GM19351 (cell line): ENCODE results near the gene ARHGAP9.
"Not testable (repeated sequence)": the region's sequence is repeated elsewhere in the genome, so short reads cannot be mapped to it uniquely, and the experiment has no call there.

Experiments used
- ATAC-seq: cut with Tn5 transposase; IDR thresholded peaks from one replicate; pipeline ENCODE4 v1.9.1; 2021; ENCODE audit warnings: mild to moderate bottlenecking, moderate library complexity; ENCODE audit not compliant: unreplicated experiment

Gene ARHGAP9

GRCh38 chr12:57517718-57518117 lies 38.1 kb upstream of the ARHGAP9 start:
- not testable (repeated sequence) for ATAC-seq

DNA sequence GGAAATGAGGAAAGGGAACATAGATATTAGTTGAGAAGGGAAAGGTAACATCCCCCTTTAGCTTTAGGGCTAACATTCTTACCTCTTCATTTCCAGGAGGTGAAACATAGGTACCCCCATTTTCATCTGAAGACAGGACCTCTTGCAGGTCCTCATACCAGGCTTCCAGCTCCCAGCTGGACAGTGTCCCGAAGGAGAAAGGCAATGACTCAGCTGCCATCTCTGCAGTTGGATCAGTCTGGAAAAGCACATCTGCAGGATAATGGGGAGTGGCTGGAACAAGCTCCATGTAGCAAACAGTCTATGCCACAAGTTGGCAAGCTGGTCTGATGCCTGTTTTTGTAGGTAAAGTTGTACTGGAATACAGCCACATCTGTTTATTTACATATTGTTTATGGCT lies 37.5 kb upstream of the ARHGAP9 start:
- no peak for ATAC-seq

DNA sequence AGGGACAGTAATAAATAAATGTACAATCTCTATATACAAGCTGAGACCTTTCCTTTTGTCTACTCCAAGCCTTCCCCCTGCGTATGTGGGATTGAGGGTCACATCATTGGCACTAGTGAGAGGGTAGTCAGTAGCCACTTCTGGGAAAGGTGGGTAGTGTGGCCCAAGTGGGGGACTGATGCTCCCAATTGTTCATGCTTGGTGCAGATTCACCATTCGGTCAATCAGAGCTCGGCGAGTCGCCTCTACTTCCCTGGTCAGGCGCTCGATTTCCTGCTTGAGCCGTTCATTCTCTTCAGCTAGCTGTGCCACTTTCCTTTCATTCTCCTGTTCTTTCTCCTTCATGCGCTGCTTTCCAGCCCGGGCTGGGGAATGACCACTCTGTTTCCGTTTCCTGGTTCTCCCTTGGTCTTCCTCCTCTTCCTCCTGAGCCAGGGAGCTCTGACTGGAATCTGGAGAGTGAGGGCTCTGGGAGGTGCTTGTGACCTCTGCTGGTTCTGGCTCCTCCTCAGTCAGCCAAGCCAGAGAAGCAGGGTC lies 37.0 kb upstream of the ARHGAP9 start:
- ATAC-seq: no peak

- ATAC-seq: no peak
Measured at GRCh38 chr12:57515934-57516541, 36.4 kb upstream of the ARHGAP9 start.

DNA sequence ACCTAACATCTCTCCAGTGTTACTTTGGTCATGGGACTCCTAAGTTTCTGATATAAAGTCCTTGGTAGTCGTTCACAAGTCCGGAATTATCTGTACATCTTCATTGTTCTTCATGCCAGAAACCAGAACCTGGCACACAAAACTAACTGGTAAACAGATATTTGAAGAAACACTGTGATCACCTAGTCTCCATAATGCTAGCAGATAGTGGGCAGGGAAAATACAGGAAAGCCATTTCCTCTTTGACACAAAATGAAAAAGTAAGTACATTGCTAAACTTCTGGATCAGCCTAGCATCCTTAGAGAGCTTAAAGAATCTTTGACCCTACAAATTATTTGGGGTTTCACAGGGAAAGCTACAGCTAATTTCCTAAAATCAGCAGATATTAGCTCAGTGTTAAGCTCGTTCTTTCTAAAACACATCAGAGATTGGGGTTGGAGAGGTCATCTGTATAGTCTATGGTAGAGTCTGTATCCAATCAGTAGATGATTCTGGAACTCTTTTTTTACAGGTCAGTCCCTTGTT lies 35.8 kb upstream of the ARHGAP9 start:
- no peak for ATAC-seq

DNA sequence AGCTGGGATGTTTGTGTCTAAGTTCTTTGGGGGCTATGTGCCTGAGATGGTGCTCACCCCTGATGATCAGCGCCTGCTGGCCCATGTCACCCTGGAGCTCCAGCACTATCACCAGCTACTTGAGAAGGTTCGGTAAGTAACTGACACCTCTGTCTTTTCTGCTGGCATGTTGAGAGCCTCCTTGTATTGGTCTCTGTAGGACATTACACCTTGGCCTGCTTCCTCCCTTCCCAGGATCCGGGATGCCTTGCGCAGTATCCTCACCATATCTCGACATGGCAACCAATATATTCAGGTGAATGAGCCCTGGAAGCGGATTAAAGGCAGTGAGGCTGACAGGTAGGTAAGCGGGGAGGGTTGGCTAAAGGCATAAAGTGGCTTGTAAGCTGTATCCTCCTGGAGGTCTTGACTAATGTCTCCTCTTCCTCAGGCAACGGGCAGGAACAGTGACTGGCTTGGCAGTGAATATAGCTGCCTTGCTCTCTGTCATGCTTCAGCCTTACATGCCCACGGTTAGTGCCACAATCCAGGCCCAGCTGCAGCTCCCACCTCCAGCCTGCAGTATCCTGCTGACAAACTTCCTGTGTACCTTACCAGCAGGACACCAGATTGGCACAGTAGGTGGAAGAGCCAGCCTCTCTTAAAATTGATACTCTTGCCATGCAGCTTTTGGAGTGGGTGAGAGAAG lies 35.2 kb upstream of the ARHGAP9 start:
- ATAC-seq: no peak

GRCh38 chr12:57514246-57514645 lies 34.6 kb upstream of the ARHGAP9 start:
- not testable (repeated sequence) for ATAC-seq

- ATAC-seq: not testable (repeated sequence)
Measured at GRCh38 chr12:57513677-57514076, 34.0 kb upstream of the ARHGAP9 start.

- no peak for ATAC-seq
Measured at GRCh38 chr12:57513266-57513665, 33.6 kb upstream of the ARHGAP9 start.

DNA sequence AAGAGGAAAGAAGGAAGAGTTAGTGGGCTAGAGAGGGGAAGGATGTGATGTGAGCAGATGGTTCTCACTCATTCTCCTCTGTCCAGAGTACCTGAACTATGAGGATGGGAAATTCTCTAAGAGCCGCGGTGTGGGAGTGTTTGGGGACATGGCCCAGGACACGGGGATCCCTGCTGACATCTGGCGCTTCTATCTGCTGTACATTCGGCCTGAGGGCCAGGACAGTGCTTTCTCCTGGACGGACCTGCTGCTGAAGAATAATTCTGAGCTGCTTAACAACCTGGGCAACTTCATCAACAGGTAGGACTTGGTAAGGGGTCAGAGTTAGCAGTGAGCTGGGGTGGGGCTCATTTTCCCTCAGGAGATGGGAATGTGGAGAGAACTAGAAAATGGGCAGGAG lies 33.0 kb upstream of the ARHGAP9 start:
- ATAC-seq: no peak

DNA sequence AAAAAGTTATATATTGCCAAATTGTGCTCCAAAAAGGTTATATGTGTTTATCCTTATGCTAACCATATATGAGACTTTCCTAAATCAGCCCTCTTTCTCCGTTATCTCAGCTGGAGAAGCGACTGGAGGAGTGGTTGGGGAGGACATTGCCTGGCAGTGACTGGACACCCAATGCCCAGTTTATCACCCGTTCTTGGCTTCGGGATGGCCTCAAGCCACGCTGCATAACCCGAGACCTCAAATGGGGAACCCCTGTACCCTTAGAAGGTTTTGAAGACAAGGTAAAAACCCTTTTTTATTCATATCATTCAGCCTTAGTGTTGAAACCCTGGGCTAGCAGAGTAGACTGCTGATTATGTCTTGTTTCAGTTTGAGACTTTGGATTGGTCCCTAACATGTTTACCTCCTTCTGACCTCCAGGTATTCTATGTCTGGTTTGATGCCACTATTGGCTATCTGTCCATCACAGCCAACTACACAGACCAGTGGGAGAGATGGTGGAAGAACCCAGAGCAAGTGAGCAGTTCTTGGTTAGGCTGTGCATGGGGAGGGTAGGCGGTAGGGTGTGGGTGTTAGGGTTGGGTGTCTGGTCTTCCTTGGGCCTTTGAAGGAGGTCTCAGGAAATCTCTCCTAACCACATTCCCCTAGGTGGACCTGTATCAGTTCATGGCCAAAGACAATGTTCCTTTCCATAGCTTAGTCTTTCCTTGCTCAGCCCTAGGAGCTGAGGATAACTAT lies 32.1 kb upstream of the ARHGAP9 start:
- ATAC-seq: no peak

DNA sequence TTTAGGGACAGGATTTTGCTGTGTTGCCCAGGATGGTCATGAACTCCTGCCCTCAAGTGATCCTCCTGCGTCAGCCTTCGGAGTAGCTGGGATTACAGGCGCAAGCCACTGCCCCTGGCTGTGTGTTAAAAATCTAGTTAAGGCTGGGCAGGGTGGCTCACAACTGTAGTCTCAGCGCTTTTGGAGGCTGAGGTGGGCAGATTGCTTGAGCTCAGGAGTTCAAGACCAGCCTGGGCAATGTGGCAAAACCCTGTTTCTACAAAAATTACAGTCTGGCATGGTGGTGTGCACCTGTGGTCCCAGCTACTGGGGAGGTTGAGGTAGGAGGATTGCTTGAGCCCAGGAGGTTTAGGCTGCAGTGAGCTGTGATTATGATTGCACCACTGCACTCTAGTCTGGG lies 31.5 kb upstream of the ARHGAP9 start:
- no peak for ATAC-seq

- not testable (repeated sequence) for ATAC-seq
Measured at GRCh38 chr12:57507796-57508195, 28.1 kb upstream of the ARHGAP9 start.

DNA sequence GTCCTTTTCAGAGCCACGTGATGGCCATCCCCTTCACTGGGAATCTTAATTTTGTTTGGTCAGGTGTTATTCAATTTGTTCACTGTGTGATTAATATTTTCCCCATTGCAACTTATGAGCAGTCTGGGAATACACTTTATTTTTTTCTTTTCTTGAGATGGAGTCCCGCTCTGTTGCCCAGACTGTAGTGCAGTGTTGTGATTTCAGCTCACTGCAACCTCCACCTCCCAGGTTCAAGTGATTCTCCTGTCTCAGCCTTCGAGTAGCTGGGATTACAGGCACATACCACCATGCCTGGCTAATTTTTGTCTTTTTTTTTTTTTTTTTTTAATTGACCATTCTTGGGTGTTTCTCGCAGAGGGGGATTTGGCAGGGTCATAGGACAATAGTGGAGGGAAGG lies 26.9 kb upstream of the ARHGAP9 start:
- ATAC-seq: not testable (repeated sequence)

GRCh38 chr12:57502311-57502969 lies 22.8 kb upstream of the ARHGAP9 start:
- ATAC-seq: not testable (repeated sequence)

DNA sequence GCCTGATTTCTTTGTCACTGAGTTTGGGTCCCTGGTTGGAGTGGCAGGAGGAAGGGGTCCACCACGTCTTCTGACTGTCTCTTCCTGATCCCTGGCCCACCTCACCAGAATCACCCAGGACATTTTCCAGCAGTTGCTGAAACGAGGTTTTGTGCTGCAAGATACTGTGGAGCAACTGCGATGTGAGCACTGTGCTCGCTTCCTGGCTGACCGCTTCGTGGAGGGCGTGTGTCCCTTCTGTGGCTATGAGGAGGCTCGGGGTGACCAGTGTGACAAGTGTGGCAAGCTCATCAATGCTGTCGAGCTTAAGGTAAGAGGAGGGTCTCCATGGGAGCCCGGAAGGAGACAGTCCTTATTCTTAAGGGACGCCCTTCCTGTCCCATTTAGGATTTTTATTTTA lies 20.5 kb upstream of the ARHGAP9 start:
- ATAC-seq: no peak

DNA sequence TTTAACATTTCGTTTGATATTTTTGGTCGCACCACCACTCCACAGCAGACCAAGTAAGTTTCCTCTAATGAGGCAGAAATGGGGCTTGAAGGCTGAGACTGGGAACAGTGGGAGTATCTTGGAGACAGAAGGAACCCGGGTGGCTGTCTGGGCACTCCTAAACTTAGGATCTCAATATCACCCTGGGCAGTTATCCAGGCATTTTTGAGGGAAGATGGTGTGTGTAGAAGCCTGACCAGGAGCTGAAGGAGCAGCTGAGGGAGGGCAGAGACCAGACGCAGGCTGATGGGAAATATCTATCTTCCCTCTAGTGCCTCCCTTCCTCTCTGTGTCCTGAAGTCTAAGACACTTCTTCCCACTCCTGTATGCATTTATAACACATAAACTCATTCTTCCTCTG lies 18.9 kb upstream of the ARHGAP9 start:
- ATAC-seq: no peak

- no peak for ATAC-seq
Measured at GRCh38 chr12:57498132-57498502, 18.5 kb upstream of the ARHGAP9 start.

DNA sequence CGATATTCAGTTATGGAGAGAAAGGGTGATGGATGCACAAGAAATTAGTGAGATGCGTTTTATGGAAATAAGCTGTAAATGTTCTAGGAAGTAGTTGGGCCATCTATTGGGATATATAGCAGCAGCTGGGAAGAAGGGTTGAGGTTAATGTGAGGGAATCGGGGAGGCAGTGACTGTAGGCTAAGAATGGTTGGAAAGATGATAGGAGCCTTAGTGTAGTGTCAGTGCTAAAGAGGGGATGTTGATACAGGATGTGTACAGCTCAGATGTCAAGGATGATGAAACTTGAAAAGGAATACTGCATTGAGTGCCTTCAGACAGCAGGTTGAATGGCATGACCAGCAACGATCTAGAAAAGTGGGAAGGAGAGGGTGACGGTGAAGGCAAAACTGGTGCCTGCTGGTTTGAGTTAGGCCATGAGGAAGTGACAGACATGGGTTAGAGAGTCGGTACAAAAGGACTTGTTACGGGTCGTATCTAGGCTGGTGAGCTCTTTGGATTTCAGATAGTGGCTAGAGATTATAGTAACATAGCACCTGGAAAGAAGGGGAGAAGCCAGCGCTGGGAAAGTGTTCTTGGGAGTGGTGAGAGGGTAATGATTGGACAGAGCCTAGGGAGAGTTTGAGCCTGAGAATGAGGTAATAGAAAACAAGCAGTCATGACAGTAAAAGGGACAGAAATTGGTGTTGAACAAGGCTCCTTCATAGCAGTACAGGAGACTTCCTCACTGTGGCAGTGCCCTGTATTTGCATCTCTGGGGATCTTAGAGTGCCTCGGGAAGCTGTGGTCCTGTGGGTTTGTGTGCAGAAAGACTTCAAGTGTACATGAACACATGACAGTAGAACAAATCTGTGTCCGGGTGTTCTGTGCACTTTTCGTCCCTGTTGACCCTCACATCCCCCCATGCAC lies 17.8 kb upstream of the ARHGAP9 start:
- ATAC-seq: no peak

DNA sequence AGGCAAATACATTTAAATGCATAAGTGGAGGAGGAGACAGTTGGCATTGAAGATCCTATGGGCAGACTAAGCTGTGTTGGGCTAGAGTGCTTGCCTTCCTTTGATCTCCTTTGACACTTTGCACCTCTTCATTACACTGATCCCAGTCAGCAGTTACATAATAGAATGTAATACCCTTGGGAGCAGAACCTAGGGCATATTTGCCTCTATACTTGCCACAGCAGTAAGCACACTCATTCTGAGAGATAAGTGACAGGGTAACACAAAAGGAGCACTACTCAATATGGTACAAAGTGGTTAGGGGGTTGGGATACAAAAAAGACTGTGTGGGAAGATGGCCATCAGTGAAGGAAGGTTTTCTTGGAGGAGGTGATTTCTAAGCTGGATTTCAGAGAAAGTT lies 17.2 kb upstream of the ARHGAP9 start:
- ATAC-seq: no peak
